Upper lobe of left lung (tissue), 4 donors: ENCODE data around the gene IMPA2.

Source experiments
- POLR2A ChIP-seq, 4 donors: fragments of 450-650 bp; IDR thresholded peaks; one replicate each; pipeline ENCODE4 v1.5.1; 2016 to 2017; ENCODE audit warnings: antibody characterized with exemption in 4 of 4, mild to moderate bottlenecking in 2 of 4
- POLR2AphosphoS5 ChIP-seq, 2 donors: sonication (generic); formaldehyde crosslinking; IDR thresholded peaks; one replicate each; pipeline ENCODE4 v1.5.1; 2017; ENCODE audit warnings: antibody characterized with exemption in 2 of 2
- TF ChIP-seq, protein P1 (sequence below), 6 experiments: fragments of 450-650 bp in 4 of 6; fragments of 200-600 bp in 2 of 6; sonication (generic) in 2 of 6; IDR thresholded peaks; one replicate each; pipeline ENCODE4 v1.5.1; 2016 to 2019; ENCODE audit warnings: antibody characterized with exemption in 6 of 6

DNA sequence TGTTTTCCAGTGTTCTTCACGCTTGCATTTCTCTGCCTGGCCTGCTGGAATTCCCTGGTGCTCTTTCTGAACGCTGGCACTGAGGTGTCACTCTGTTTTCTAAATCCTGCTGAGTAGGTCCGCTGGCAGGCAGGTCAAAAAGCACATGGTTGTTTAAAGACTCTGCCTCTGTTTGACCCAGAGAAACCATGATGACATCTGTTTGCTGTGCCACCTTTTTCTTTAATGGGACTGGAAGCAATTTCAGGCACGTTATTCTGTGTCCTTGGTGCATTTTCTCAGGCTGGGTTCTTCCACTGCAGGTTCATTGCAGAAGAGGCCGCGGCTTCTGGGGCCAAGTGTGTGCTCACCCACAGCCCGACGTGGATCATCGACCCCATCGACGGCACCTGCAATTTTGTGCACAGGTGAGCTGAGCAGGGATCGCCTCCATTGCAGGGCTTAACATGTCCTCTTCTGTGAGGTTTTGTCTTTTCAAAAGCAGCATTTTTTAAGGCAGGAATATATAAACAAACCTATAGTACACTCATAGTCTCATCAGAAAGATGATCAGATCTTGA, 28.4 kb downstream of the IMPA2 start:
- no peak for TF ChIP-seq POLR2A (IDR thresholded peaks at IDR 0.05)
- TF ChIP-seq, protein P1, sequence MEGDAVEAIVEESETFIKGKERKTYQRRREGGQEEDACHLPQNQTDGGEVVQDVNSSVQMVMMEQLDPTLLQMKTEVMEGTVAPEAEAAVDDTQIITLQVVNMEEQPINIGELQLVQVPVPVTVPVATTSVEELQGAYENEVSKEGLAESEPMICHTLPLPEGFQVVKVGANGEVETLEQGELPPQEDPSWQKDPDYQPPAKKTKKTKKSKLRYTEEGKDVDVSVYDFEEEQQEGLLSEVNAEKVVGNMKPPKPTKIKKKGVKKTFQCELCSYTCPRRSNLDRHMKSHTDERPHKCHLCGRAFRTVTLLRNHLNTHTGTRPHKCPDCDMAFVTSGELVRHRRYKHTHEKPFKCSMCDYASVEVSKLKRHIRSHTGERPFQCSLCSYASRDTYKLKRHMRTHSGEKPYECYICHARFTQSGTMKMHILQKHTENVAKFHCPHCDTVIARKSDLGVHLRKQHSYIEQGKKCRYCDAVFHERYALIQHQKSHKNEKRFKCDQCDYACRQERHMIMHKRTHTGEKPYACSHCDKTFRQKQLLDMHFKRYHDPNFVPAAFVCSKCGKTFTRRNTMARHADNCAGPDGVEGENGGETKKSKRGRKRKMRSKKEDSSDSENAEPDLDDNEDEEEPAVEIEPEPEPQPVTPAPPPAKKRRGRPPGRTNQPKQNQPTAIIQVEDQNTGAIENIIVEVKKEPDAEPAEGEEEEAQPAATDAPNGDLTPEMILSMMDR (IDR thresholded peaks at IDR 0.05) = no peak
- TF ChIP-seq POLR2AphosphoS5 (IDR thresholded peaks at IDR 0.05) = no peak
